NCI-H1417 treated with DMSO at 0.1 percent for 48 hours (cell line): ENCODE measurements around the gene ARID1B.
A peak's percentile ranks its signal among the peaks of the same experiment; 100 is the strongest.

Experiments
- DNase-seq: peaks from one replicate; lab custom pipeline; 2025; lab: John Stamatoyannopoulos, UW

Gene ARID1B

GRCh38 chr6:156909212-156910010 is 132.2 kb downstream of the ARID1B start:
- DNase-seq = no peak

GRCh38 chr6:156910011-156910334 is 132.8 kb downstream of the ARID1B start:
- no peak for DNase-seq

GRCh38 chr6:156910938-156911337 is 133.8 kb downstream of the ARID1B start:
- DNase-seq = no peak

GRCh38 chr6:156911581-156911980 is 134.4 kb downstream of the ARID1B start:
- no peak for DNase-seq

GRCh38 chr6:156912431-156912830 is 135.3 kb downstream of the ARID1B start:
- DNase-seq = no peak

GRCh38 chr6:156914181-156914580 is 137.0 kb downstream of the ARID1B start:
- no peak for DNase-seq

GRCh38 chr6:156916130-156916801 is 139.1 kb downstream of the ARID1B start:
- no peak for DNase-seq

GRCh38 chr6:156917213-156917612 is 140.0 kb downstream of the ARID1B start:
- DNase-seq = no peak

- no peak for DNase-seq
Observed at GRCh38 chr6:156918647-156919046, 141.5 kb downstream of the ARID1B start.

- DNase-seq = no peak
Observed at GRCh38 chr6:156919370-156919769, 142.2 kb downstream of the ARID1B start.

GRCh38 chr6:156919814-156920369 is 142.7 kb downstream of the ARID1B start:
- DNase-seq = no peak

GRCh38 chr6:156924246-156924645 is 147.1 kb downstream of the ARID1B start:
- no peak for DNase-seq

GRCh38 chr6:156925026-156925425 is 147.8 kb downstream of the ARID1B start:
- no peak for DNase-seq

- no peak for DNase-seq
Observed at GRCh38 chr6:156925718-156926607, 148.8 kb downstream of the ARID1B start.

GRCh38 chr6:156928126-156928525 is 150.9 kb downstream of the ARID1B start:
- no peak for DNase-seq

- no peak for DNase-seq
Observed at GRCh38 chr6:156928972-156929371, 151.8 kb downstream of the ARID1B start.

- DNase-seq = no peak
Observed at GRCh38 chr6:156931283-156931682, 154.1 kb downstream of the ARID1B start.

- peak; percentile 94 for DNase-seq
Observed at GRCh38 chr6:156933201-156934068, 156.3 kb downstream of the ARID1B start.

- DNase-seq = peak; percentile 84
Observed at GRCh38 chr6:156934069-156934460, 156.9 kb downstream of the ARID1B start.

- no peak for DNase-seq
Observed at GRCh38 chr6:156935000-156935399, 157.8 kb downstream of the ARID1B start.

GRCh38 chr6:156938143-156938542 is 161.0 kb downstream of the ARID1B start:
- DNase-seq = no peak
